ENCODE measurements around the gene HPS6. TPM values are rescaled to one million over a fixed set of nuclear protein-coding genes. Genes with fewer than 3 reads are reported as not detected.

HPS6 gene
- polyA plus RNA-seq, 2 of the 4 experiments (the other 2 are of a cell fraction), result 5.6 to 15.3 TPM

DNA sequence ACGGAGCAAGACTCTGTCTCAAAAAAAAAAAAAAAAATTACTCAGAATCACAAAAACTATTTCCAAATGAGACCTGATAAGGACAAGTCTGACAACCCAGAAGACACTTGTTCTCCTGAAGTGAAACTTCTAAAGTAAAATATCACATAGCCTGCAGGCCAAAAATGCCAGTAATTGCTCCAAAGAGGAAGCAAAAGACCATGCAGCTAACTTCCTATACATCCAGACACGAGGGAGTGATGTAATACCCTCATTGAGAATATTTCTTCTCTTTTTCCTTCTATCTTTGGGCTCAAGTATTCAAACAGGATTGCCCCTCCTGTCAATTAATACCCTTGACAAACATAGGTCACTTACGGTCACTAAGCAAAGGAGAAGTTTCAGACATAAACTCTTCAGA, 40.4 kb upstream of the HPS6 start:
- Histone ChIP-seq H3K4me2 (no peak overlapping the region), H3K27ac (no peak overlapping the region), H3K4me1 (no peaks in the 10 kb centered on the region), H3K4me3 (no peak overlapping the region), H3K9me3 (no peaks in the 10 kb centered on the region)
- no peak for ATAC-seq
- WGBS (ENCODE audit: missing lambda C conversion rate), result 80% methylated on average over 3 of the region's 3 CpGs
- no peak for DNase-seq (ENCODE audit: low read depth in 1 of 2, low spot score in 1 of 2)
- no peak for TF ChIP-seq GATA3 (IDR thresholded peaks at IDR 0.05; ENCODE audit: borderline replicate concordance)
- TF ChIP-seq MAFK (IDR thresholded peaks at IDR 0.05; ENCODE audit: partially characterized antibody), result no peak
- TF ChIP-seq RCOR1 (IDR thresholded peaks at IDR 0.05; ENCODE audit: low read depth, low read length), result no peak
- TF ChIP-seq, protein P1, sequence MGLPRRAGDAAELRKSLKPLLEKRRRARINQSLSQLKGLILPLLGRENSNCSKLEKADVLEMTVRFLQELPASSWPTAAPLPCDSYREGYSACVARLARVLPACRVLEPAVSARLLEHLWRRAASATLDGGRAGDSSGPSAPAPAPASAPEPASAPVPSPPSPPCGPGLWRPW (IDR thresholded peaks at IDR 0.05), result no peak
- TF ChIP-seq, protein P2, sequence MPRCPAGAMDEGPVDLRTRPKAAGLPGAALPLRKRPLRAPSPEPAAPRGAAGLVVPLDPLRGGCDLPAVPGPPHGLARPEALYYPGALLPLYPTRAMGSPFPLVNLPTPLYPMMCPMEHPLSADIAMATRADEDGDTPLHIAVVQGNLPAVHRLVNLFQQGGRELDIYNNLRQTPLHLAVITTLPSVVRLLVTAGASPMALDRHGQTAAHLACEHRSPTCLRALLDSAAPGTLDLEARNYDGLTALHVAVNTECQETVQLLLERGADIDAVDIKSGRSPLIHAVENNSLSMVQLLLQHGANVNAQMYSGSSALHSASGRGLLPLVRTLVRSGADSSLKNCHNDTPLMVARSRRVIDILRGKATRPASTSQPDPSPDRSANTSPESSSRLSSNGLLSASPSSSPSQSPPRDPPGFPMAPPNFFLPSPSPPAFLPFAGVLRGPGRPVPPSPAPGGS (IDR thresholded peaks at IDR 0.05), result no peak
- no peak for TF ChIP-seq HOXB13 (CRISPR knock-in tag; IDR thresholded peaks at IDR 0.05; ENCODE audit: low read depth)
- no peak for TF ChIP-seq SMC3 (IDR thresholded peaks at IDR 0.05)
- TF ChIP-seq KDM5A (IDR thresholded peaks at IDR 0.05), result no peak
- no peak for TF ChIP-seq JUN (IDR thresholded peaks at IDR 0.05)
- no peak for TF ChIP-seq ZNF302 (CRISPR knock-in tag; IDR thresholded peaks at IDR 0.05)
- no peak for TF ChIP-seq RNF2 (IDR thresholded peaks at IDR 0.05; ENCODE audit: borderline replicate concordance, low read depth)
- no peak for TF ChIP-seq MYC (IDR thresholded peaks at IDR 0.05; ENCODE audit: borderline replicate concordance, low read length)
- TF ChIP-seq CHD2 (IDR thresholded peaks at IDR 0.05; ENCODE audit: low read length, partially characterized antibody), result no peak
- no peak for TF ChIP-seq NFE2L2 (conservative IDR thresholded peaks at IDR 0.05; ENCODE audit: low read length)
- POLR2A ChIA-PET, result no interaction called here
- CTCF ChIA-PET, result interaction anchor here (0.6 to 2.2 kb wide), 5 partner anchors 11 to 184 kb away, joined by 4 to 8 read pairs (median 6); no protein-coding TSS in a partner anchor
- no peak for FAIRE-seq

DNA sequence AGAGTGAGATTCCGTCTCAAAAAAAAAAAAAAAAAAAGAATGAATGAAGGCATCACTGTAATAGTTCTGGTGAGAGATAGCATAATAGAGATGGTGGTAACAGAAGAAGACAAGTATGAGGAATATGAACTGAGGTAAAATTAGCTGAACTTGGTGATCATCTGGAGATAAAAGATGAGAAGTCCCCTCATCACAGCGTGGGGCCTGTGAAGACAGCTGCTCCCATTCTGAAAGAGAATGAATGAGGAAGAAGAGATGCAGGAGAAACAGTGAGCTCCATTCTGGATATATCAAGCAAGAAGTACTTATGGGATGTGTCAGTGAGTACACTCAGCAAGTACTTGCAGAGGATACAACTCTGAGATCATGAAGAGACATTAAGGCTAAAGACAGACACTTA, 37.9 kb upstream of the HPS6 start:
- FAIRE-seq (no peak), ATAC-seq (no peak), DNase-seq (ENCODE audit: low read depth in 1 of 2, low spot score in 1 of 2) (no peak)
- Histone ChIP-seq H3K27ac (no peak overlapping the region), H3K4me1 (no peaks in the 10 kb centered on the region), H3K4me3 (no peak overlapping the region), H3K9me3 (no peaks in the 10 kb centered on the region), H3K4me2 (no peak overlapping the region)
- ChIA-PET CTCF (interaction anchor here (0.6 to 1.4 kb wide), 6 partner anchors 14 to 189 kb away, joined by 3 to 6 read pairs (median 3); no protein-coding TSS in a partner anchor), POLR2A (interaction anchor here (1.1 kb wide), 1 partner anchor 12 kb away, joined by 3 read pairs; no protein-coding TSS in a partner anchor)
- TF ChIP-seq NPAS2 (CRISPR knock-in tag; IDR thresholded peaks at IDR 0.05; ENCODE audit: borderline replicate concordance), result no peak
- no peak for TF ChIP-seq HOXB13 (CRISPR knock-in tag; IDR thresholded peaks at IDR 0.05; ENCODE audit: low read depth)
- TF ChIP-seq TP53 (CRISPR knock-in tag; IDR thresholded peaks at IDR 0.05), result no peak
- TF ChIP-seq FOXS1 (CRISPR knock-in tag; IDR thresholded peaks at IDR 0.05), result no peak
- TF ChIP-seq, protein P3, sequence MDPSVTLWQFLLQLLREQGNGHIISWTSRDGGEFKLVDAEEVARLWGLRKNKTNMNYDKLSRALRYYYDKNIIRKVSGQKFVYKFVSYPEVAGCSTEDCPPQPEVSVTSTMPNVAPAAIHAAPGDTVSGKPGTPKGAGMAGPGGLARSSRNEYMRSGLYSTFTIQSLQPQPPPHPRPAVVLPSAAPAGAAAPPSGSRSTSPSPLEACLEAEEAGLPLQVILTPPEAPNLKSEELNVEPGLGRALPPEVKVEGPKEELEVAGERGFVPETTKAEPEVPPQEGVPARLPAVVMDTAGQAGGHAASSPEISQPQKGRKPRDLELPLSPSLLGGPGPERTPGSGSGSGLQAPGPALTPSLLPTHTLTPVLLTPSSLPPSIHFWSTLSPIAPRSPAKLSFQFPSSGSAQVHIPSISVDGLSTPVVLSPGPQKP (IDR thresholded peaks at IDR 0.05; ENCODE audit: low read depth, low read length), result no peak
- no peak for TF ChIP-seq ZSCAN20 (CRISPR knock-in tag; IDR thresholded peaks at IDR 0.05)
- no peak for TF ChIP-seq ZFP36 (IDR thresholded peaks at IDR 0.05; ENCODE audit: borderline replicate concordance, partially characterized antibody)
- WGBS (ENCODE audit: missing lambda C conversion rate), result 92% methylated on average over 2 of the region's 2 CpGs

DNA sequence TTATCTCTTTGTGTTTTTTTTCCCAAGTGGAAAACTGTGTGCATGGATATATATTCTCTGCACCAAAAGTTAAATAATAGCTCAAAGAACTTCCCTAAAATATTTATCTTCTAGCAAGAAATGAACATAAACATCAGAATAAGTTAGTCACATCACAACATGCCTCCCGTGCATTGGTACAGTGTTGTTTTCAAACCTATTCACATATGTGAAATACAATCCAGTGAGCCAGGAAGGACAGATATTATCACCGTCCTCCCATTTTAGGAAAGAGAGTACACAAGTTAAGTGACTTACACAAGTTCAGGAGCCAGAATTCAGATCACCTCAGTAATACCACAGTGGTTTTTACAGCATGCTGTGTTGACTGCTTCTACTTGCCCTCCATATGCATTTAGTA, 31.4 kb upstream of the HPS6 start:
- DNase-seq (ENCODE audit: low read depth in 1 of 2, low spot score in 1 of 2), result no peak
- no peak for FAIRE-seq
- Histone ChIP-seq H3K4me1 (no peaks in the 10 kb centered on the region), H3K4me2 (no peak overlapping the region), H3K4me3 (no peak overlapping the region), H3K9me3 (no peaks in the 10 kb centered on the region), H3K27ac (no peak overlapping the region)
- ATAC-seq, result no peak
- 88% methylated on average over 2 of the region's 2 CpGs for WGBS (ENCODE audit: missing lambda C conversion rate)
- ChIA-PET POLR2A (no interaction called here), CTCF (interaction anchor here (1.0 to 3.2 kb wide), 4 partner anchors 13 to 193 kb away, joined by 3 to 23 read pairs (median 6); no protein-coding TSS in a partner anchor)
- TF ChIP-seq RARB (CRISPR knock-in tag; IDR thresholded peaks at IDR 0.05) (no peak), FOXS1 (CRISPR knock-in tag; IDR thresholded peaks at IDR 0.05) (no peak), JUNB (IDR thresholded peaks at IDR 0.05) (no peak), KDM1A (IDR thresholded peaks at IDR 0.05; ENCODE audit: low read depth) (no peak), ESRRA (IDR thresholded peaks at IDR 0.05; ENCODE audit: borderline replicate concordance, low read length) (no peak), CBX8 (IDR thresholded peaks at IDR 0.05) (no peak), CBX2 (IDR thresholded peaks at IDR 0.05; ENCODE audit: borderline replicate concordance, low read depth) (no peak), FOSL2 (IDR thresholded peaks at IDR 0.05) (no peak), FOSL2 (CRISPR knock-in tag; IDR thresholded peaks at IDR 0.05) (no peak), CEBPB (IDR thresholded peaks at IDR 0.05) (no peak), NPAS2 (CRISPR knock-in tag; IDR thresholded peaks at IDR 0.05; ENCODE audit: borderline replicate concordance) (no peak), CHD4 (IDR thresholded peaks at IDR 0.05; ENCODE audit: borderline replicate concordance) (no peak), JUN (IDR thresholded peaks at IDR 0.05) (no peak), HOXB13 (CRISPR knock-in tag; IDR thresholded peaks at IDR 0.05; ENCODE audit: low read depth) (no peak), BHLHE40 (IDR thresholded peaks at IDR 0.05; ENCODE audit: low read depth, low read length) (no peak)
- TF ChIP-seq, protein P4, sequence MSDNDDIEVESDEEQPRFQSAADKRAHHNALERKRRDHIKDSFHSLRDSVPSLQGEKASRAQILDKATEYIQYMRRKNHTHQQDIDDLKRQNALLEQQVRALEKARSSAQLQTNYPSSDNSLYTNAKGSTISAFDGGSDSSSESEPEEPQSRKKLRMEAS (IDR thresholded peaks at IDR 0.05), result no peak
- TF ChIP-seq, protein P5, sequence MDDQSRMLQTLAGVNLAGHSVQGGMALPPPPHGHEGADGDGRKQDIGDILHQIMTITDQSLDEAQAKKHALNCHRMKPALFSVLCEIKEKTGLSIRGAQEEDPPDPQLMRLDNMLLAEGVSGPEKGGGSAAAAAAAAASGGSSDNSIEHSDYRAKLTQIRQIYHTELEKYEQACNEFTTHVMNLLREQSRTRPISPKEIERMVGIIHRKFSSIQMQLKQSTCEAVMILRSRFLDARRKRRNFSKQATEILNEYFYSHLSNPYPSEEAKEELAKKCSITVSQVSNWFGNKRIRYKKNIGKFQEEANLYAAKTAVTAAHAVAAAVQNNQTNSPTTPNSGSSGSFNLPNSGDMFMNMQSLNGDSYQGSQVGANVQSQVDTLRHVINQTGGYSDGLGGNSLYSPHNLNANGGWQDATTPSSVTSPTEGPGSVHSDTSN (IDR thresholded peaks at IDR 0.05), result no peak
